ENCODE data around the gene CACNG3. TPM values are rescaled to one million over a fixed set of nuclear protein-coding genes. Genes with fewer than 3 reads are reported as not detected.
"Not testable (repeated sequence)": the region's sequence is repeated elsewhere in the genome, so short reads cannot be mapped to it uniquely, and the experiment has no call there.

CACNG3 gene
- total and polyA plus RNA-seq, 2 experiments from 2014 or later = not detected

- no peak overlapping the region for H3K27ac ChIP-seq
- no peak overlapping the region for H3K4me3 ChIP-seq
- H2AFZ ChIP-seq = no peak overlapping the region
- no peaks in the 10 kb centered on the region for H3K9me3 ChIP-seq (ENCODE audit: low read depth)
- H3K36me3 ChIP-seq (replicated peaks; ENCODE audit: insufficient read depth, low read depth) = no peaks in the 10 kb centered on the region
- no peaks in the 10 kb centered on the region for H3K4me1 ChIP-seq (ENCODE audit: insufficient read depth)
- WGBS (ENCODE audit: low lambda C conversion rate, missing lambda C conversion rate) = 67% methylated on average over 2 of the region's 2 CpGs
- H3K9me2 ChIP-seq (replicated peaks; ENCODE audit: insufficient read depth) = no peaks in the 10 kb centered on the region
- H3K27me3 ChIP-seq = no peaks in the 10 kb centered on the region
- H4K20me1 ChIP-seq (ENCODE audit: insufficient read depth, poor library complexity, severe bottlenecking) = no peaks in the 10 kb centered on the region
- H3K79me2 ChIP-seq = no peaks in the 10 kb centered on the region
- H3K4me2 ChIP-seq = no peak overlapping the region
- no peak for TF ChIP-seq EZH2phosphoT487 (IDR thresholded peaks at IDR 0.05; ENCODE audit: low read depth, severe bottlenecking, unreplicated experiment)
- TF ChIP-seq EZH2 (IDR thresholded peaks at IDR 0.05; ENCODE audit: borderline replicate concordance) = no peak
- TF ChIP-seq CTCF (IDR thresholded peaks at IDR 0.05; ENCODE audit: poor library complexity) = no peak
- DNase-seq (ENCODE audit: low spot score) = no peak
These were observed 20.3 kb upstream of the CACNG3 start for GRCh38 chr16:24235806-24236205.

- DNase-seq (ENCODE audit: low spot score); H3K4me2 ChIP-seq; H3K9me3 ChIP-seq (ENCODE audit: low read depth); H3K36me3 ChIP-seq (replicated peaks; ENCODE audit: insufficient read depth, low read depth); H3K27me3 ChIP-seq; H4K20me1 ChIP-seq (ENCODE audit: insufficient read depth, poor library complexity, severe bottlenecking); H2AFZ ChIP-seq; H3K9me2 ChIP-seq (replicated peaks; ENCODE audit: insufficient read depth); H3K79me2 ChIP-seq; H3K27ac ChIP-seq; H3K4me3 ChIP-seq; H3K4me1 ChIP-seq (ENCODE audit: insufficient read depth): not testable (repeated sequence)
- WGBS (ENCODE audit: low lambda C conversion rate, missing lambda C conversion rate) = 78% methylated on average over 2 of the region's 2 CpGs
These were observed 17.3 kb upstream of the CACNG3 start for GRCh38 chr16:24238846-24239245.

GRCh38 chr16:24246911-24247607 lies 9.1 kb upstream of the CACNG3 start:
- 89% methylated on average over 4 of the region's 4 CpGs for WGBS (ENCODE audit: low lambda C conversion rate, missing lambda C conversion rate)
- no peak for DNase-seq (ENCODE audit: low spot score)
- Histone ChIP-seq H2AFZ (no peak overlapping the region), H4K20me1 (ENCODE audit: insufficient read depth, poor library complexity, severe bottlenecking) (no peaks in the 10 kb centered on the region), H3K4me3 (no peak overlapping the region), H3K79me2 (no peaks in the 10 kb centered on the region), H3K9me3 (ENCODE audit: low read depth) (no peaks in the 10 kb centered on the region), H3K4me2 (no peak overlapping the region), H3K4me1 (ENCODE audit: insufficient read depth) (no peaks in the 10 kb centered on the region), H3K27me3 (peaks cover 23% of the 10 kb centered on the region), H3K9me2 (replicated peaks; ENCODE audit: insufficient read depth) (no peaks in the 10 kb centered on the region), H3K36me3 (replicated peaks; ENCODE audit: insufficient read depth, low read depth) (no peaks in the 10 kb centered on the region), H3K27ac (no peak overlapping the region)
- TF ChIP-seq CTCF (IDR thresholded peaks at IDR 0.05; ENCODE audit: poor library complexity) = no peak
- no peak for TF ChIP-seq EZH2phosphoT487 (IDR thresholded peaks at IDR 0.05; ENCODE audit: low read depth, severe bottlenecking, unreplicated experiment)
- TF ChIP-seq EZH2 (IDR thresholded peaks at IDR 0.05; ENCODE audit: borderline replicate concordance) = no peak

- peaks cover 6% of the 10 kb centered on the region for H3K4me1 ChIP-seq (ENCODE audit: insufficient read depth)
- H3K4me3 ChIP-seq = no peak overlapping the region
- no peak overlapping the region for H3K4me2 ChIP-seq
- H3K36me3 ChIP-seq (replicated peaks; ENCODE audit: insufficient read depth, low read depth) = no peaks in the 10 kb centered on the region
- 10% methylated on average over 7 of the region's 7 CpGs for WGBS (ENCODE audit: low lambda C conversion rate, missing lambda C conversion rate)
- peak; percentile 67 for DNase-seq (ENCODE audit: low spot score)
- TF ChIP-seq EZH2phosphoT487 (IDR thresholded peaks at IDR 0.05; ENCODE audit: low read depth, severe bottlenecking, unreplicated experiment) = no peak
- TF ChIP-seq CTCF (IDR thresholded peaks at IDR 0.05; ENCODE audit: poor library complexity) = peak; percentile 67
- peaks cover 35% of the 10 kb centered on the region for H3K27me3 ChIP-seq
- H3K79me2 ChIP-seq = no peaks in the 10 kb centered on the region
- H3K9me3 ChIP-seq (ENCODE audit: low read depth) = no peaks in the 10 kb centered on the region
- H4K20me1 ChIP-seq (ENCODE audit: insufficient read depth, poor library complexity, severe bottlenecking) = no peaks in the 10 kb centered on the region
- no peaks in the 10 kb centered on the region for H3K9me2 ChIP-seq (replicated peaks; ENCODE audit: insufficient read depth)
- no peak overlapping the region for H2AFZ ChIP-seq
- no peak overlapping the region for H3K27ac ChIP-seq
These were observed 2.9 kb upstream of the CACNG3 start for GRCh38 chr16:24253192-24253591.
